ENCODE results near the gene CCR1. TPM values are rescaled to one million over a fixed set of nuclear protein-coding genes. Genes with fewer than 3 reads are reported as not detected.

Gene CCR1
- total and polyA plus RNA-seq, 4 donors = 1.4 to 10.7 (median 5.2) TPM

GRCh38 chr3:46242120-46242519 lies 34.0 kb upstream of the CCR1 start, which contains the start of gene CCR3:
Gene CCR3, plus strand, starts transcription at chr3:46242460. Its CDS starts 22,699 bp downstream, at chr3:46265159.
- WGBS = 72% methylated on average over 4 of the region's 4 CpGs
- no peaks in the 10 kb centered on the region for H3K27me3 ChIP-seq (ENCODE audit: control insufficient read depth in 4 of 4, insufficient read depth in 4 of 4, low read length in 3 of 4)
- H3K9ac ChIP-seq (ENCODE audit: low read depth in 1 of 2, low read length in 2 of 2) = no peak within 1 kb of the TSS
- no peak within 1 kb of the TSS for H3K27ac ChIP-seq (ENCODE audit: low read depth in 1 of 2, low read length in 2 of 2)
- TF ChIP-seq FOXA1 (IDR thresholded peaks at IDR 0.05) = no peak
- no peak for TF ChIP-seq HNF4A (conservative IDR thresholded peaks at IDR 0.05)
- TF ChIP-seq FOXA2 (IDR thresholded peaks at IDR 0.05) = no peak
- no peak for TF ChIP-seq NR2F2 (IDR thresholded peaks at IDR 0.05)
- TF ChIP-seq RXRA (IDR thresholded peaks at IDR 0.05) = no peak
- TF ChIP-seq ATF3 (IDR thresholded peaks at IDR 0.05) = no peak
- TF ChIP-seq, protein P1, sequence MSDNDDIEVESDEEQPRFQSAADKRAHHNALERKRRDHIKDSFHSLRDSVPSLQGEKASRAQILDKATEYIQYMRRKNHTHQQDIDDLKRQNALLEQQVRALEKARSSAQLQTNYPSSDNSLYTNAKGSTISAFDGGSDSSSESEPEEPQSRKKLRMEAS (IDR thresholded peaks at IDR 0.05) = no peak
- no peak for TF ChIP-seq YY1 (IDR thresholded peaks at IDR 0.05)
- TF ChIP-seq SP1 (IDR thresholded peaks at IDR 0.05) = no peak
- no peak for TF ChIP-seq GABPA (IDR thresholded peaks at IDR 0.05 in 1 of 2, conservative IDR thresholded peaks at IDR 0.05 in 1 of 2)
- no peak for TF ChIP-seq EGR1 (IDR thresholded peaks at IDR 0.05; ENCODE audit: low read depth in 2 of 2)
- TF ChIP-seq ZBTB33 (IDR thresholded peaks at IDR 0.05) = no peak
- TF ChIP-seq, protein P2, sequence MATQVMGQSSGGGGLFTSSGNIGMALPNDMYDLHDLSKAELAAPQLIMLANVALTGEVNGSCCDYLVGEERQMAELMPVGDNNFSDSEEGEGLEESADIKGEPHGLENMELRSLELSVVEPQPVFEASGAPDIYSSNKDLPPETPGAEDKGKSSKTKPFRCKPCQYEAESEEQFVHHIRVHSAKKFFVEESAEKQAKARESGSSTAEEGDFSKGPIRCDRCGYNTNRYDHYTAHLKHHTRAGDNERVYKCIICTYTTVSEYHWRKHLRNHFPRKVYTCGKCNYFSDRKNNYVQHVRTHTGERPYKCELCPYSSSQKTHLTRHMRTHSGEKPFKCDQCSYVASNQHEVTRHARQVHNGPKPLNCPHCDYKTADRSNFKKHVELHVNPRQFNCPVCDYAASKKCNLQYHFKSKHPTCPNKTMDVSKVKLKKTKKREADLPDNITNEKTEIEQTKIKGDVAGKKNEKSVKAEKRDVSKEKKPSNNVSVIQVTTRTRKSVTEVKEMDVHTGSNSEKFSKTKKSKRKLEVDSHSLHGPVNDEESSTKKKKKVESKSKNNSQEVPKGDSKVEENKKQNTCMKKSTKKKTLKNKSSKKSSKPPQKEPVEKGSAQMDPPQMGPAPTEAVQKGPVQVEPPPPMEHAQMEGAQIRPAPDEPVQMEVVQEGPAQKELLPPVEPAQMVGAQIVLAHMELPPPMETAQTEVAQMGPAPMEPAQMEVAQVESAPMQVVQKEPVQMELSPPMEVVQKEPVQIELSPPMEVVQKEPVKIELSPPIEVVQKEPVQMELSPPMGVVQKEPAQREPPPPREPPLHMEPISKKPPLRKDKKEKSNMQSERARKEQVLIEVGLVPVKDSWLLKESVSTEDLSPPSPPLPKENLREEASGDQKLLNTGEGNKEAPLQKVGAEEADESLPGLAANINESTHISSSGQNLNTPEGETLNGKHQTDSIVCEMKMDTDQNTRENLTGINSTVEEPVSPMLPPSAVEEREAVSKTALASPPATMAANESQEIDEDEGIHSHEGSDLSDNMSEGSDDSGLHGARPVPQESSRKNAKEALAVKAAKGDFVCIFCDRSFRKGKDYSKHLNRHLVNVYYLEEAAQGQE (IDR thresholded peaks at IDR 0.05) = no peak
- no peak for TF ChIP-seq CTCF (IDR thresholded peaks at IDR 0.05; ENCODE audit: low read depth, low read length, missing input control)
- TF ChIP-seq TAF1 (conservative IDR thresholded peaks at IDR 0.05) = no peak
- TF ChIP-seq RAD21 (IDR thresholded peaks at IDR 0.05) = no peak
- TF ChIP-seq JUND (IDR thresholded peaks at IDR 0.05) = no peak
- no peak for TF ChIP-seq HNF4G (IDR thresholded peaks at IDR 0.05)
- no peaks in the 10 kb centered on the region for H3K36me3 ChIP-seq (ENCODE audit: control insufficient read depth in 4 of 4, insufficient read depth in 3 of 4, low read depth in 1 of 4, low read length in 3 of 4)
- H3K9me3 ChIP-seq (ENCODE audit: control insufficient read depth in 4 of 4, low read length in 3 of 4) = no peaks in the 10 kb centered on the region
- H3K4me3 ChIP-seq (ENCODE audit: low read depth in 1 of 3, low read length in 3 of 3) = no peak within 1 kb of the TSS
- no peaks in the 10 kb centered on the region for H3K4me1 ChIP-seq (ENCODE audit: control insufficient read depth in 4 of 4, insufficient read depth in 4 of 4, low read length in 3 of 4)
- DNase-seq (ENCODE audit: low spot score) = no peak
